Measurements from ENCODE around the gene RABGAP1L.
"Not testable (repeated sequence)": the region's sequence is repeated elsewhere in the genome, so short reads cannot be mapped to it uniquely, and the experiment has no call there.

RABGAP1L gene

DNA sequence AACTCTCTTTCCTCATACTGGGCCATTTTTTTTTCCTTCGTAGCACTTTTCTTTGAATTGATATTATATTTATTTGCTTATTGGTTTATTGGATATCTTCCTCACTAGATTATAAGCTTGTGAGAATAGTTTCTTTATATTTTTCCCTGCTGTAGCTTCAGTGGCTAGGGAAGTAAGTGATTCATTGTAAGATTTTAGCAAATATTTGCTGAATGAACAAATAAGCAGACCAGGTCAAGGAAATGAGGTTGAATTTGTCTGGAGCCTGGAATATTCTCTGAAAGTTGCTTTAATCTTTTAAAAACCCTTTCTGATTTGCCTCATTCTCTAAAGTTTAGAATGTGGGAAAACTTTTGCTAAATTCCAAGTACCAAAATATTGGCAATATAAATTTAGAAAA is 80.2 kb downstream of the RABGAP1L start:
- H3K36me3 ChIP-seq, result no peaks in the 10 kb centered on the region
- no peaks in the 10 kb centered on the region for H3K9me3 ChIP-seq
- no peak overlapping the region for H3K4me3 ChIP-seq (ENCODE audit: low read depth, low read length)
- no peaks in the 10 kb centered on the region for H3K4me1 ChIP-seq
- TF ChIP-seq CTCF (IDR thresholded peaks at IDR 0.05; ENCODE audit: low read depth, low read length), result no peak
- H3K27me3 ChIP-seq, result no peaks in the 10 kb centered on the region
- no peak for DNase-seq

GRCh38 chr1:174242856-174243255 is 83.5 kb downstream of the RABGAP1L start:
- H3K36me3 ChIP-seq, result no peaks in the 10 kb centered on the region
- no peak overlapping the region for H3K4me3 ChIP-seq (ENCODE audit: low read depth, low read length)
- H3K9me3 ChIP-seq, result no peaks in the 10 kb centered on the region
- TF ChIP-seq CTCF (IDR thresholded peaks at IDR 0.05; ENCODE audit: low read depth, low read length), result no peak
- no peaks in the 10 kb centered on the region for H3K27me3 ChIP-seq
- no peak for DNase-seq
- H3K4me1 ChIP-seq, result no peaks in the 10 kb centered on the region

GRCh38 chr1:174243451-174244000 is 84.2 kb downstream of the RABGAP1L start:
- TF ChIP-seq CTCF (IDR thresholded peaks at IDR 0.05; ENCODE audit: low read depth, low read length), result no peak
- no peaks in the 10 kb centered on the region for H3K9me3 ChIP-seq

GRCh38 chr1:174244017-174244416 is 84.7 kb downstream of the RABGAP1L start:
- no peaks in the 10 kb centered on the region for H3K4me1 ChIP-seq
- no peak for DNase-seq
- no peaks in the 10 kb centered on the region for H3K27me3 ChIP-seq
- no peaks in the 10 kb centered on the region for H3K9me3 ChIP-seq
- H3K4me3 ChIP-seq (ENCODE audit: low read depth, low read length), result no peak overlapping the region
- no peaks in the 10 kb centered on the region for H3K36me3 ChIP-seq
- TF ChIP-seq CTCF (IDR thresholded peaks at IDR 0.05; ENCODE audit: low read depth, low read length), result no peak

More at GRCh38 chr1:174243451-174244000, 84.2 kb downstream of the RABGAP1L start:
- Histone ChIP-seq H3K36me3 (no peaks in the 10 kb centered on the region), H3K4me1 (no peaks in the 10 kb centered on the region), H3K4me3 (ENCODE audit: low read depth, low read length) (no peak overlapping the region), H3K27me3 (no peaks in the 10 kb centered on the region)
- DNase-seq, result no peak

DNA sequence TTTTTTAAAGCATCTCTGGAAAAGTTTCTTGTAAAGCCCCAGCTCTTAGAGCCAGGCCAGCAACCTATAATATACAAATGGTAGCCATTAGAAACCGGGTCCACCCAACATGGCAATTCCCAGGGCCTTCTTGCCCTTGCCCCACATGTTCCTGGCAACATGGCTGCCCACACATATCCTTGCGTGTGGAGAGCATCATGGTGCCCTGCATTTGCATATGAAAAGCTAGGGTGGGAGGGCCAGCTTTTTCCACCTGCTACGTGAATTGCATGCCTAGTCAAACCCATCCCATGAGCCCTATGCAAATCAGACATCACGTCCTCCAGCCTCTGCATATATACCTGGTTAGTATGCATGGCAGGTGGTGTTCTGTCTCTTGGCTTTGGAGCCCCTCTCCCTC is 88.2 kb downstream of the RABGAP1L start:
- H3K36me3 ChIP-seq, result no peaks in the 10 kb centered on the region
- DNase-seq, result no peak
- no peaks in the 10 kb centered on the region for H3K4me1 ChIP-seq
- no peak overlapping the region for H3K4me3 ChIP-seq (ENCODE audit: low read depth, low read length)
- no peaks in the 10 kb centered on the region for H3K9me3 ChIP-seq
- no peaks in the 10 kb centered on the region for H3K27me3 ChIP-seq
- TF ChIP-seq CTCF (IDR thresholded peaks at IDR 0.05; ENCODE audit: low read depth, low read length), result no peak

DNA sequence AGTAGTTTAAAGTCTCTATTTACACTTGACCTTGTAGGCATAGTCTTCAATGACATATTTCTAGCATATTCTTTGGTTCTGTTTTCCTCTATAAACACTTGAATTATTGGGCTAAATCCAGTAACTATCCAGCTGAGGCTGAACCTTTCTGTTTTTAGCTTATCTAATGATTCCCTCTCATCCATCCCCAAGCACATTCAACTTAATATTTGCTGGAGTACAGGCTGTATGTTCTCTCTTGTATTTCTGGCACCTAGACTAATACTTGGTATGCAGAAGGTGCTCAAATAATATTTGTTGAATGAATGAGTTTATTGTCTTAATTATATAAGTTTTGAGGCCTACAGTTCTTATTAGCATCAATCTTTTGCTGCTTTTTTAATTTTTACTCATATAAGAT is 88.7 kb downstream of the RABGAP1L start:
- Histone ChIP-seq H3K4me1 (no peaks in the 10 kb centered on the region), H3K9me3 (no peaks in the 10 kb centered on the region), H3K36me3 (no peaks in the 10 kb centered on the region), H3K4me3 (ENCODE audit: low read depth, low read length) (no peak overlapping the region), H3K27me3 (no peaks in the 10 kb centered on the region)
- no peak for DNase-seq
- TF ChIP-seq CTCF (IDR thresholded peaks at IDR 0.05; ENCODE audit: low read depth, low read length), result no peak

DNA sequence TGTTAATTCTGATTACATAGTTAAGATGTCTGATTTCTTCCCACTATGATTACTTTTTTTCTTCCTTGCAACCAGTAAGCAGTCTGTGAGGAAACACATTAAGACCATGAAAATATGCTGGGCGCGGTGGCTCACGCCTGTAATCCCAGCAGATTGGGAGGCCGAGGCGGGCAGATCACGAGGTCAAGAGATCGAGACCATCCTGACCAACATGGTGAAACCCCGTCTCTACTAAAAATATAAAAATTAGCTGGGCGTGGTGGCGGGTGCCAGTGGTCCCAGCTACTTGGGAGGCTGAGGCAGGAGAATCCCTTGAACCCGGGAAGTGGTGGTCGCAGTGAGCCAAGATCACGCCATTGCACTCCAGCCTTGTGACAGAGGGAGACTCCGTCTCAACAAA is 97.1 kb downstream of the RABGAP1L start:
- not testable (repeated sequence) for H3K36me3 ChIP-seq; H3K4me1 ChIP-seq; H3K9me3 ChIP-seq; DNase-seq; H3K27me3 ChIP-seq; H3K4me3 ChIP-seq (ENCODE audit: low read depth, low read length)

Data from BE2C (cell line).